ENCODE measurements around the gene CERS1.

- TF ChIP-seq EZH2 (IDR thresholded peaks at IDR 0.05) (no peak), POLR2AphosphoS5 (IDR thresholded peaks at IDR 0.05; ENCODE audit: borderline replicate concordance, low read depth, low read length) (no peak), FOXP2 (optimal IDR thresholded peaks at IDR 0.05; ENCODE audit: control extremely low read depth, extremely low read length, insufficient read depth) (no peak)
These were observed 28.8 kb downstream of the CERS1 start for GRCh38 chr19:18867199-18867598.

Measured in SK-N-MC (cell line).